Calu3 (cell line): Measurements from ENCODE around the gene SLC39A9. TPM values are rescaled to one million over a fixed set of nuclear protein-coding genes. Genes with fewer than 3 reads are reported as not detected.
A peak's percentile ranks its signal among the peaks of the same experiment; 100 is the strongest.
"Not testable (repeated sequence)": the region's sequence is repeated elsewhere in the genome, so short reads cannot be mapped to it uniquely, and the experiment has no call there.

ENCODE experiments used
- BruUV-seq: library from RNA; stranded (reverse); fragments of 400-500 nt; replicated peaks from 2 replicates; lab custom pipeline; 2021; lab: Mats Ljungman, UMichigan
- CTCF ChIA-PET: fragments of 300-600 bp; sonication (Branson Sonifier 250); formaldehyde crosslinking; loops from one replicate; lab custom pipeline; 2022; ENCODE audit warnings: antibody characterized with exemption; lab: Charles Lee
- DNase-seq: peaks from one replicate; pipeline ENCODE4 v3.0.0; 2022
- H3K27ac Mint-ChIP-seq: one replicate; pipeline ENCODE4 v1.8.0; 2022; ENCODE audit warnings: mixed read lengths; ENCODE audit not compliant: unreplicated experiment
- H3K27me3 Mint-ChIP-seq: one replicate; pipeline ENCODE4 v1.8.0; 2022; ENCODE audit warnings: mixed read lengths; ENCODE audit not compliant: unreplicated experiment
- H3K36me3 Mint-ChIP-seq: one replicate; pipeline ENCODE4 v1.8.0; 2022; ENCODE audit warnings: mild to moderate bottlenecking, moderate library complexity, mixed read lengths; ENCODE audit not compliant: insufficient read depth, unreplicated experiment
- H3K4me1 Mint-ChIP-seq: one replicate; pipeline ENCODE4 v1.8.0; 2022; ENCODE audit warnings: mild to moderate bottlenecking, low read depth, mixed read lengths; ENCODE audit not compliant: unreplicated experiment
- H3K4me3 Mint-ChIP-seq: one replicate; pipeline ENCODE4 v1.8.0; 2022; ENCODE audit warnings: mild to moderate bottlenecking, low read depth, moderate library complexity, mixed read lengths; ENCODE audit not compliant: unreplicated experiment
- H3K9me3 Mint-ChIP-seq: one replicate; pipeline ENCODE4 v1.8.0; 2022; ENCODE audit warnings: low read depth, mixed read lengths; ENCODE audit not compliant: unreplicated experiment
- intact Hi-C: fragments of 100-400 bp; cut with micrococcal nuclease; formaldehyde crosslinking; loops from one replicate; pipeline ENCODE4 v1.10.0; 2022; ENCODE audit not compliant: unreplicated experiment
- total RNA-seq: library from RNA; stranded (reverse); gene quantifications from 2 replicates; pipeline ENCODE4 v1.2.3, GENCODE V29; 2022
- TF ChIP-seq, protein P1 (sequence below): fragments of 200-600 bp; IDR thresholded peaks from one replicate; pipeline ENCODE4 v1.8.0; 2022; ENCODE audit warnings: antibody characterized with exemption; ENCODE audit not compliant: unreplicated experiment

SLC39A9 gene
- total RNA-seq, 1 experiment from 2014 or later, result 94.7 TPM

DNA sequence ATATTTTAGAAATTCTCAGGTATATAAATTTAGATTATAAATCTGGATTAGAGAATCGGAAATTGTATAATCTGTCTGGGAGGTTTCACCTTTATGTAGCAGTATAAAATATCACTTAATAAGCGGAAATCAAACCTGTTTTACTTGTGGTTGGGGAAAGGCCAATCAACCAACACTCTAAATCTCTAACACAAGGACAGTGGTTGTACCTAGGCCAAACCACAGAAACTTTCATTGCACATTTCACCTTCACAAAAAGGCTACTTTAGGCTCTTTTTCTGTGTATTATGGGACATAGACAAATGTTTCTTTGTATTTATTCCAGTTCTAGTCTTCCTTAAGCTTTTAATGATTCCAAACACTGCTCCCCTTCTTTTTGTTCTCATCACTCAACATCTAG, 20.2 kb upstream of the SLC39A9 start:
- Mint-ChIP-seq H3K27me3 (no peaks in the 10 kb centered on the region), H3K4me1 (peaks cover 24% of the 10 kb centered on the region), H3K36me3 (peaks cover 33% of the 10 kb centered on the region), H3K4me3 (no peak overlapping the region), H3K9me3 (no peaks in the 10 kb centered on the region), H3K27ac (peak overlapping the region; percentile 35)
- DNase-seq, result peak; percentile 17
- TF ChIP-seq, protein P1, sequence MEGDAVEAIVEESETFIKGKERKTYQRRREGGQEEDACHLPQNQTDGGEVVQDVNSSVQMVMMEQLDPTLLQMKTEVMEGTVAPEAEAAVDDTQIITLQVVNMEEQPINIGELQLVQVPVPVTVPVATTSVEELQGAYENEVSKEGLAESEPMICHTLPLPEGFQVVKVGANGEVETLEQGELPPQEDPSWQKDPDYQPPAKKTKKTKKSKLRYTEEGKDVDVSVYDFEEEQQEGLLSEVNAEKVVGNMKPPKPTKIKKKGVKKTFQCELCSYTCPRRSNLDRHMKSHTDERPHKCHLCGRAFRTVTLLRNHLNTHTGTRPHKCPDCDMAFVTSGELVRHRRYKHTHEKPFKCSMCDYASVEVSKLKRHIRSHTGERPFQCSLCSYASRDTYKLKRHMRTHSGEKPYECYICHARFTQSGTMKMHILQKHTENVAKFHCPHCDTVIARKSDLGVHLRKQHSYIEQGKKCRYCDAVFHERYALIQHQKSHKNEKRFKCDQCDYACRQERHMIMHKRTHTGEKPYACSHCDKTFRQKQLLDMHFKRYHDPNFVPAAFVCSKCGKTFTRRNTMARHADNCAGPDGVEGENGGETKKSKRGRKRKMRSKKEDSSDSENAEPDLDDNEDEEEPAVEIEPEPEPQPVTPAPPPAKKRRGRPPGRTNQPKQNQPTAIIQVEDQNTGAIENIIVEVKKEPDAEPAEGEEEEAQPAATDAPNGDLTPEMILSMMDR, result no peak
- BruUV-seq, result no TSS peak
- intact Hi-C loops, result loop anchor here (1.0 kb wide), 1 partner anchor 87 kb away; no protein-coding TSS in a partner anchor
- CTCF ChIA-PET, result no interaction called here

DNA sequence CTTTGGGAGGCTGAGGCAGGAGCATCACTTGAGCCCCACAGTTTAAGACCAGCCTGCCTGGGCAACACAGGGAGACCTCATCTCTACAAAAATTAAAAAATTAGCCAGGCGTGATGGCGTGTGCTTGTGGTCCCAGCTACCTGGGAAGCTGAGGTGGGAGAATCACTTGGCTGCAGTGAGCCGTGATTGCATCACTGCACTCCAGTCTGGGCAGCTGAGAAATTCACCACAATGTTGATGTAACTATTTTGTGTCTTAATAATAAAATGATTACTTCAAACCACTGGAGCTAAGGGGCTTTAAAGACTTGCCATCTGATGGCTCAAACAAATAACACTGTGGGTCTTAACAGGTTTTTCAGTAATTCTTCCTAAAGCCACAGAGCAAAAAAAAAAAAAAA, 11.2 kb upstream of the SLC39A9 start:
- BruUV-seq, result no TSS peak
- H3K36me3 Mint-ChIP-seq, result peaks cover 53% of the 10 kb centered on the region
- H3K27me3 Mint-ChIP-seq, result no peaks in the 10 kb centered on the region
- DNase-seq, result no peak
- intact Hi-C loops, result no loop called here
- no peaks in the 10 kb centered on the region for H3K9me3 Mint-ChIP-seq
- no peak overlapping the region for H3K4me3 Mint-ChIP-seq
- peaks cover 30% of the 10 kb centered on the region for H3K4me1 Mint-ChIP-seq
- CTCF ChIA-PET, result no interaction called here
- no peak overlapping the region for H3K27ac Mint-ChIP-seq
- TF ChIP-seq, protein P1, result no peak

DNA sequence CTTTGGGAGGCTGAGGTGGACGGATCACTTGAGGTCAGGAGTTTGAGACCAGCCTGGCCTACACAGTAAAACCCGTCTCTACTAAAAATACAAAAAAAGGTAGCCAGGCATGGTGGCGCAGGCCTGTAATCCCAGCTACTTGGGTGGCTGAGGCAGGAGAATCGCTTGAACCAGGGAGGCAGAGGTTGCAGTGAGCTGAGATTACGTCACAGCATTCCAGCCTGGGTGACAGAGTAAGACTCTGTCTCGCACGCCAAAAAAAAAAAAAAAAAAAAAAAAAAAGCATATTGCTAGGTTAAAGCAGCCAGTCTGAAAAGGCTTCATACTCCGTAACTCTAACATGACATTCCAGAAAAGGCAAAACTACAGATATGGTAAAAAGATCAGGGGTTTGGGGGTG, 7.1 kb upstream of the SLC39A9 start:
- H3K27ac Mint-ChIP-seq, DNase-seq, H3K4me3 Mint-ChIP-seq, CTCF ChIA-PET, H3K27me3 Mint-ChIP-seq, BruUV-seq, H3K9me3 Mint-ChIP-seq, intact Hi-C loops: not testable (repeated sequence)
- Mint-ChIP-seq H3K4me1 (peaks cover 33% of the 10 kb centered on the region), H3K36me3 (peaks cover 67% of the 10 kb centered on the region)

DNA sequence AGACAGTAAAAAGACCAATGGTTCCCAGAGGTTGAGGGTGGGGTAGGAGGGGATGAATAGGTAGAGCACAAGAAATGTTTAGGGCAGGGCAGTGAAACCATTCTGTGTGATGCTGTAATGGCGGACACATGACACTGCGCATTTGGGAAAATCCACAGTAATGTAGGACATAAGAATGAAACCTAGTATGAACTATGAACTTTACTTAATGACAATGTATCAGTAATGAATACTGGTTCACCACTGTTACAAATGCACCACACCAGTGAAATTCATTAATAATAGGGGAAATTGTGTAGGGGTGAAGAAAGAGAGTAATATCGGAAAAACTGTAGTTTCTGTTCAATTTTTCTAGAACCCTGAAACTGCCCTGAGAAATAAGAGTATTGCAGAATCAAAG, 6.0 kb upstream of the SLC39A9 start:
- no TSS peak for BruUV-seq
- peaks cover 75% of the 10 kb centered on the region for H3K36me3 Mint-ChIP-seq
- H3K4me3 Mint-ChIP-seq, result no peak overlapping the region
- H3K27me3 Mint-ChIP-seq, result no peaks in the 10 kb centered on the region
- DNase-seq, result no peak
- H3K27ac Mint-ChIP-seq, result no peak overlapping the region
- TF ChIP-seq, protein P1, result no peak
- CTCF ChIA-PET, result no interaction called here
- no peaks in the 10 kb centered on the region for H3K9me3 Mint-ChIP-seq
- H3K4me1 Mint-ChIP-seq, result peaks cover 33% of the 10 kb centered on the region
- intact Hi-C loops, result no loop called here

DNA sequence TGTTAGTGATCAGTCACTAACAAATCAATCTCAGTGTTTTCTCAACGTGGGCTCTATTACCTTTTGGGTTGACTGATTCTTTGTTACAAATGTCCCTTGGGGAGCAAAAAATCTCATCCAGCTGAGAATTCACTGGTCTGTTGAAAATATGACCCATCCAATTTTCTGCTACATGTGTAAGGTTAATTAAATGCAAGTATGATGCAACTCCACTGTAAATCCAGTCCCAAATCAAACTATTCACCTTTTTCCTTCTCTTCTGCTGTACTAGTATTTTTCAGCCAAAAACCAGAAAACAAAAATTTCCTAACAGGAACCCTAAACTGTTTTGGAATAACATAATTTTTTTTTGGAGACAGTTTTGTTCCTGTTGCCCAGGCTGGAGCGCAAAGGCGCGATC, 2.6 kb upstream of the SLC39A9 start:
- H3K36me3 Mint-ChIP-seq, result peaks cover 89% of the 10 kb centered on the region
- DNase-seq, result no peak
- H3K4me3 Mint-ChIP-seq, result peak overlapping the region; percentile 74
- H3K27ac Mint-ChIP-seq, result no peak overlapping the region
- no TSS peak for BruUV-seq
- no peaks in the 10 kb centered on the region for H3K27me3 Mint-ChIP-seq
- no peaks in the 10 kb centered on the region for H3K9me3 Mint-ChIP-seq
- TF ChIP-seq, protein P1, result no peak
- CTCF ChIA-PET, result interaction anchor here (1.8 kb wide), 1 partner anchor 19 kb away, joined by 3 read pairs; no protein-coding TSS in a partner anchor
- peaks cover 33% of the 10 kb centered on the region for H3K4me1 Mint-ChIP-seq
- intact Hi-C loops, result loop anchor here (5.0 kb wide), 1 partner anchor 149 kb away; no protein-coding TSS in a partner anchor
